HepG2 (cell line): ENCODE data around the gene RNF149. TPM values are rescaled to one million over a fixed set of nuclear protein-coding genes. Genes with fewer than 3 reads are reported as not detected.

ENCODE experiments used
- BRCA1 ChIP-seq: sonication (generic); formaldehyde crosslinking; IDR thresholded peaks from 2 replicates; pipeline ENCODE4 v1.4.0; 2020; ENCODE audit warnings: missing genetic modification reagents
- CBFB ChIP-seq: sonication (generic); formaldehyde crosslinking; IDR thresholded peaks from 2 replicates; pipeline ENCODE4 v1.4.0; 2020; ENCODE audit warnings: missing genetic modification reagents
- ELF4 ChIP-seq: sonication (generic); formaldehyde crosslinking; IDR thresholded peaks from 2 replicates; pipeline ENCODE4 v1.5.0; 2020; ENCODE audit warnings: missing genetic modification reagents, mild to moderate bottlenecking, moderate library complexity, borderline replicate concordance
- EP300 ChIP-seq, 3 experiments: sonication (generic) in 1 of 3; formaldehyde crosslinking in 1 of 3; IDR thresholded peaks; 2 replicates each; pipeline versions ENCODE4 v1.5.1 to v1.6.1; 2011 to 2020; ENCODE audit warnings: low read depth in 2 of 3, low read length in 2 of 3, borderline replicate concordance in 1 of 3, improper control_type of control experiment in 1 of 3, mild to moderate bottlenecking in 1 of 3, missing genetic modification reagents in 1 of 3, moderate library complexity in 1 of 3
- FOXK2 ChIP-seq: fragments of 450-650 bp; IDR thresholded peaks from 2 replicates; pipeline ENCODE4 v1.6.1; 2016
- FOXO1 ChIP-seq: sonication (generic); formaldehyde crosslinking; IDR thresholded peaks from 2 replicates; pipeline ENCODE4 v1.4.0; 2020; ENCODE audit warnings: missing genetic modification reagents
- HCFC1 ChIP-seq: fragments of 150-350 bp; IDR thresholded peaks from 2 replicates; pipeline ENCODE4 v1.6.1; 2014; ENCODE audit warnings: low read depth, low read length
- HDAC1 ChIP-seq: sonication (generic); formaldehyde crosslinking; IDR thresholded peaks from 2 replicates; pipeline ENCODE4 v1.5.1; 2020; ENCODE audit warnings: mild to moderate bottlenecking, missing genetic modification reagents
- MAF1 ChIP-seq: sonication (generic); formaldehyde crosslinking; IDR thresholded peaks from 2 replicates; pipeline ENCODE4 v1.5.0; 2020; ENCODE audit warnings: missing genetic modification reagents, borderline replicate concordance
- MEF2D ChIP-seq: sonication (generic); formaldehyde crosslinking; IDR thresholded peaks from 2 replicates; pipeline ENCODE4 v1.5.1; 2020; ENCODE audit warnings: mild to moderate bottlenecking, missing genetic modification reagents
- MLLT10 ChIP-seq: sonication (generic); formaldehyde crosslinking; IDR thresholded peaks from 2 replicates; pipeline ENCODE4 v1.4.0; 2020; ENCODE audit warnings: missing genetic modification reagents
- MYNN ChIP-seq: sonication (generic); formaldehyde crosslinking; IDR thresholded peaks from 2 replicates; pipeline ENCODE4 v1.4.0; 2020; ENCODE audit warnings: mild to moderate bottlenecking, low read depth, missing genetic modification reagents
- REPIN1 ChIP-seq: sonication (generic); formaldehyde crosslinking; IDR thresholded peaks from 2 replicates; pipeline ENCODE4 v1.8.0; 2022; ENCODE audit warnings: missing genetic modification reagents, low read depth, mild to moderate bottlenecking, borderline replicate concordance
- RNF2 ChIP-seq: fragments of 450-650 bp; conservative IDR thresholded peaks from 2 replicates; pipeline ENCODE4 v1.6.1; 2016; ENCODE audit warnings: low read depth
- ZNF253 ChIP-seq: sonication (generic); formaldehyde crosslinking; IDR thresholded peaks from 2 replicates; pipeline ENCODE4 v1.8.0; 2022; ENCODE audit warnings: mild to moderate bottlenecking, missing genetic modification reagents, borderline replicate concordance
- ZNF350 ChIP-seq: sonication (generic); formaldehyde crosslinking; IDR thresholded peaks from 2 replicates; pipeline ENCODE4 v1.4.0; 2020; ENCODE audit warnings: mild to moderate bottlenecking, low read depth, missing genetic modification reagents, borderline replicate concordance
- ZNF713 ChIP-seq: sonication (generic); formaldehyde crosslinking; IDR thresholded peaks from 2 replicates; pipeline ENCODE4 v1.4.0; 2020; ENCODE audit warnings: mild to moderate bottlenecking, missing genetic modification reagents
- ZNF749 ChIP-seq: sonication (generic); formaldehyde crosslinking; IDR thresholded peaks from 2 replicates; pipeline ENCODE4 v1.8.0; 2022; ENCODE audit warnings: mild to moderate bottlenecking, missing genetic modification reagents, moderate library complexity, borderline replicate concordance
- ZNF850 ChIP-seq: sonication (generic); formaldehyde crosslinking; conservative IDR thresholded peaks from 2 replicates; pipeline ENCODE4 v1.9.0; 2021; ENCODE audit warnings: mild to moderate bottlenecking, missing genetic modification reagents
- polyA plus RNA-seq, 8 experiments: library from polyadenylated mRNA; depleted of rRNA in 3 of 8; stranded (reverse) in 7 of 8; unstranded in 1 of 8; fragments of >200 nt; fragmentation: Illumina TruSeq in 4 of 8; extraction: Trizol in 4 of 8; gene quantifications; 2 replicates each; pipeline versions ENCODE4 v1.2.1 to v1.2.3, GENCODE V29; 2011 to 2016; ENCODE audit warnings: low read depth in 4 of 8, missing spikeins in 1 of 8, mixed read lengths in 1 of 8; ENCODE audit not compliant: insufficient read depth in 1 of 8
- total RNA-seq, 5 experiments: library from RNA; depleted of rRNA; stranded (reverse); fragments of >200 nt; fragmentation: Illumina TruSeq; extraction: Trizol; gene quantifications; 2 replicates each; pipeline ENCODE4 v1.2.3, GENCODE V29; 2016; ENCODE audit warnings: low read depth in 1 of 5
- TF ChIP-seq, protein P1 (sequence below): sonication (generic); formaldehyde crosslinking; IDR thresholded peaks from 2 replicates; pipeline ENCODE4 v1.4.0; 2020; ENCODE audit warnings: missing genetic modification reagents
- TF ChIP-seq, protein P2 (sequence below): sonication (generic); formaldehyde crosslinking; IDR thresholded peaks from 2 replicates; pipeline ENCODE4 v1.4.0; 2020; ENCODE audit warnings: missing genetic modification reagents
- TF ChIP-seq, protein P3 (sequence below): sonication (generic); formaldehyde crosslinking; IDR thresholded peaks from 2 replicates; pipeline ENCODE4 v1.5.1; 2020; ENCODE audit warnings: missing genetic modification reagents, mild to moderate bottlenecking, borderline replicate concordance

Gene RNF149
- total and polyA plus RNA-seq, 2 of the 13 experiments (the other 11 are each of a cell fraction or from before 2014, with no cell fraction given), result 87.6 to 109 TPM

DNA sequence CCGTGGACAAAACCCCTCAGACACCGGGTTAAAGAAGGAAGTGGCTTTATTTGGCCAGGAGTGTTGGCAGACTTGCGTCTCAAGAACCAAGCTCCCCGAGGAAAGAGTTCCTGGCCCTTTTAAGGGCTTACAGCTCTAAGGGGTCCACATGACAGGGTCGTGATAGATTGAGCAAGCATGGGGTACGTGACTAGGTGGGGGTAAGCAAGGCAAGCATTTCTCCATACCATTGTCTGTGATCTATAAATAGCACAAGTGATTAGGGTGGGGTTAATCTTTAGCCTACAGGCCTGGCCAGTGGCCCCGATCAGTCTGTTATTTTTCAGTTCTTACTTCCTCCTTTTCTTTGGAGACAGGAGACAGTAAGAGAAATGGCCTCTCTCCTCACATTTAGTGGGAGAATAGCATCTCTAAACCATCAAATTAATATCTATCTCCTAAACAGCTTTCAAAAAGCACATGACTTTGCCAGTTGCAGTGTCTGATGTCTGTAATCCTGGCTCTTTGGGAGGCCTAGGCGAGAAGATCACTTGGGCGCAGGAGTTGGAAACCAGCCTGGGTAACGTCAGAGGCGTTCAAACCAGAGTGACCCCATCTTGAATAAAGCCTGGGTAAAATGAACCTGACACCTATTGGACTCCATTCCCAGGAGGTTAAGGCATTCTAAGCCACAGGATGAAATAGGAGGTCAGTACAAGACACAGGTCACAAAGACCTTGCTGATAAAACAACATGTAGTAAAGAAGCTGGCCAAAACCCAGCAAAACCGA, 74.1 kb downstream of the RNF149 start (continued):
- TF ChIP-seq, protein P1, sequence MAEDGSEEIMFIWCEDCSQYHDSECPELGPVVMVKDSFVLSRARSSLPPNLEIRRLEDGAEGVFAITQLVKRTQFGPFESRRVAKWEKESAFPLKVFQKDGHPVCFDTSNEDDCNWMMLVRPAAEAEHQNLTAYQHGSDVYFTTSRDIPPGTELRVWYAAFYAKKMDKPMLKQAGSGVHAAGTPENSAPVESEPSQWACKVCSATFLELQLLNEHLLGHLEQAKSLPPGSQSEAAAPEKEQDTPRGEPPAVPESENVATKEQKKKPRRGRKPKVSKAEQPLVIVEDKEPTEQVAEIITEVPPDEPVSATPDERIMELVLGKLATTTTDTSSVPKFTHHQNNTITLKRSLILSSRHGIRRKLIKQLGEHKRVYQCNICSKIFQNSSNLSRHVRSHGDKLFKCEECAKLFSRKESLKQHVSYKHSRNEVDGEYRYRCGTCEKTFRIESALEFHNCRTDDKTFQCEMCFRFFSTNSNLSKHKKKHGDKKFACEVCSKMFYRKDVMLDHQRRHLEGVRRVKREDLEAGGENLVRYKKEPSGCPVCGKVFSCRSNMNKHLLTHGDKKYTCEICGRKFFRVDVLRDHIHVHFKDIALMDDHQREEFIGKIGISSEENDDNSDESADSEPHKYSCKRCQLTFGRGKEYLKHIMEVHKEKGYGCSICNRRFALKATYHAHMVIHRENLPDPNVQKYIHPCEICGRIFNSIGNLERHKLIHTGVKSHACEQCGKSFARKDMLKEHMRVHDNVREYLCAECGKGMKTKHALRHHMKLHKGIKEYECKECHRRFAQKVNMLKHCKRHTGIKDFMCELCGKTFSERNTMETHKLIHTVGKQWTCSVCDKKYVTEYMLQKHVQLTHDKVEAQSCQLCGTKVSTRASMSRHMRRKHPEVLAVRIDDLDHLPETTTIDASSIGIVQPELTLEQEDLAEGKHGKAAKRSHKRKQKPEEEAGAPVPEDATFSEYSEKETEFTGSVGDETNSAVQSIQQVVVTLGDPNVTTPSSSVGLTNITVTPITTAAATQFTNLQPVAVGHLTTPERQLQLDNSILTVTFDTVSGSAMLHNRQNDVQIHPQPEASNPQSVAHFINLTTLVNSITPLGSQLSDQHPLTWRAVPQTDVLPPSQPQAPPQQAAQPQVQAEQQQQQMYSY (CRISPR knock-in tag), result no peak
- TF ChIP-seq MYNN, result no peak
- no peak for TF ChIP-seq ZNF253 (CRISPR knock-in tag)
- no peak for TF ChIP-seq MLLT10 (CRISPR knock-in tag)
- TF ChIP-seq EP300 (IDR thresholded peaks at IDR 0.05; ENCODE audit: low read depth in 2 of 2, low read length in 2 of 2), result peak in 1 of 2 experiments; percentile 84; a peak in 2 of 4 replicates
- peak; percentile 31; the same call in 1 of the 2 replicates for TF ChIP-seq EP300 (CRISPR knock-in tag; IDR thresholded peaks at IDR 0.05; ENCODE audit: borderline replicate concordance)
- TF ChIP-seq ZNF850, result no peak
- peak; percentile 100 for TF ChIP-seq MEF2D (CRISPR knock-in tag)
- no peak for TF ChIP-seq ELF4
- TF ChIP-seq RNF2, result no peak
- no peak for TF ChIP-seq HDAC1 (CRISPR knock-in tag)
- 0 out of 2 replicates have a peak, but pooled peaks have one; percentile 29 for TF ChIP-seq FOXO1
- TF ChIP-seq ZNF713 (CRISPR knock-in tag), result no peak
- TF ChIP-seq CBFB (CRISPR knock-in tag), result no peak
- TF ChIP-seq, protein P2, sequence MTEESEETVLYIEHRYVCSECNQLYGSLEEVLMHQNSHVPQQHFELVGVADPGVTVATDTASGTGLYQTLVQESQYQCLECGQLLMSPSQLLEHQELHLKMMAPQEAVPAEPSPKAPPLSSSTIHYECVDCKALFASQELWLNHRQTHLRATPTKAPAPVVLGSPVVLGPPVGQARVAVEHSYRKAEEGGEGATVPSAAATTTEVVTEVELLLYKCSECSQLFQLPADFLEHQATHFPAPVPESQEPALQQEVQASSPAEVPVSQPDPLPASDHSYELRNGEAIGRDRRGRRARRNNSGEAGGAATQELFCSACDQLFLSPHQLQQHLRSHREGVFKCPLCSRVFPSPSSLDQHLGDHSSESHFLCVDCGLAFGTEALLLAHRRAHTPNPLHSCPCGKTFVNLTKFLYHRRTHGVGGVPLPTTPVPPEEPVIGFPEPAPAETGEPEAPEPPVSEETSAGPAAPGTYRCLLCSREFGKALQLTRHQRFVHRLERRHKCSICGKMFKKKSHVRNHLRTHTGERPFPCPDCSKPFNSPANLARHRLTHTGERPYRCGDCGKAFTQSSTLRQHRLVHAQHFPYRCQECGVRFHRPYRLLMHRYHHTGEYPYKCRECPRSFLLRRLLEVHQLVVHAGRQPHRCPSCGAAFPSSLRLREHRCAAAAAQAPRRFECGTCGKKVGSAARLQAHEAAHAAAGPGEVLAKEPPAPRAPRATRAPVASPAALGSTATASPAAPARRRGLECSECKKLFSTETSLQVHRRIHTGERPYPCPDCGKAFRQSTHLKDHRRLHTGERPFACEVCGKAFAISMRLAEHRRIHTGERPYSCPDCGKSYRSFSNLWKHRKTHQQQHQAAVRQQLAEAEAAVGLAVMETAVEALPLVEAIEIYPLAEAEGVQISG (CRISPR knock-in tag), result no peak
- TF ChIP-seq HCFC1, result no peak
- no peak for TF ChIP-seq ZNF350 (CRISPR knock-in tag)
- TF ChIP-seq REPIN1 (CRISPR knock-in tag), result no peak
- no peak for TF ChIP-seq ZNF749
- no peak for TF ChIP-seq MAF1 (CRISPR knock-in tag)
- TF ChIP-seq BRCA1, result no peak
- TF ChIP-seq, protein P3, sequence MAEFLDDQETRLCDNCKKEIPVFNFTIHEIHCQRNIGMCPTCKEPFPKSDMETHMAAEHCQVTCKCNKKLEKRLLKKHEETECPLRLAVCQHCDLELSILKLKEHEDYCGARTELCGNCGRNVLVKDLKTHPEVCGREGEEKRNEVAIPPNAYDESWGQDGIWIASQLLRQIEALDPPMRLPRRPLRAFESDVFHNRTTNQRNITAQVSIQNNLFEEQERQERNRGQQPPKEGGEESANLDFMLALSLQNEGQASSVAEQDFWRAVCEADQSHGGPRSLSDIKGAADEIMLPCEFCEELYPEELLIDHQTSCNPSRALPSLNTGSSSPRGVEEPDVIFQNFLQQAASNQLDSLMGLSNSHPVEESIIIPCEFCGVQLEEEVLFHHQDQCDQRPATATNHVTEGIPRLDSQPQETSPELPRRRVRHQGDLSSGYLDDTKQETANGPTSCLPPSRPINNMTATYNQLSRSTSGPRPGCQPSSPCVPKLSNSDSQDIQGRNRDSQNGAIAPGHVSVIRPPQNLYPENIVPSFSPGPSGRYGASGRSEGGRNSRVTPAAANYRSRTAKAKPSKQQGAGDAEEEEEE, result no peak
- TF ChIP-seq FOXK2, result no peak
